HG03045 (cell line): ENCODE data around the gene HNRNPK.

Source experiments
- ATAC-seq: cut with Tn5 transposase; IDR thresholded peaks from one replicate; pipeline ENCODE4 v1.9.1; 2021; ENCODE audit warnings: mild to moderate bottlenecking, moderate library complexity; ENCODE audit not compliant: unreplicated experiment

Gene HNRNPK

DNA sequence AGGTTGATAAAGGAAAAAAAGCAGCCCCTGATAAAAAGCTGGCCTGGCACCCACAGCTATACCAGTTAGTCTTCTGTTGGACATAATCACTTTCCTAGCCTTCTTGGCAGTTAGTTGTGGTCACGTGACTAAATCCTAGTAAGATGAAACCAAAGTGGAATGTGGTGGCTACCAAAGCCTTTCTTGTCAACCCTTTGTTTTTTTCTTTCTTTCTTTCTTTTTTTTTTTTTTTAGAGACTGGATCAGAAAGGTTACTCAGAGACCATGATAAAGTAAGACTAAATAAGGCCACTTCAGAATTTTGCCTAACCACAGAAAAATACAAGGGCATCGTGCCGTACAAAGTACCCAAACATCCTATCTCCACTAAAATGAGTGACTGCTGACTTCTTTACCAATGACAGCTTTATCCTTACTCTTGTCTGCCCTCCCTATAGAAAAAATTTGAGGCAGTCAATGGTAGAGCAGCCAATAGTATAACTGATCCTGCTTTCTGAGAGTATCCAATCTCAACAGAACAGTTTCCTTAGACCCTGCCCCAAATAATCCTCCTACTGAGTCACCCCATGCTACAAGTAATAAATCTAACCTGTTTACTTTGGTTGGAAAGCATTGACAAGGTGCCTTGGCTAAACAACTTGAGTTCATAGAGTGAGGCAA is 44.6 kb downstream of the HNRNPK start:
- ATAC-seq: no peak

DNA sequence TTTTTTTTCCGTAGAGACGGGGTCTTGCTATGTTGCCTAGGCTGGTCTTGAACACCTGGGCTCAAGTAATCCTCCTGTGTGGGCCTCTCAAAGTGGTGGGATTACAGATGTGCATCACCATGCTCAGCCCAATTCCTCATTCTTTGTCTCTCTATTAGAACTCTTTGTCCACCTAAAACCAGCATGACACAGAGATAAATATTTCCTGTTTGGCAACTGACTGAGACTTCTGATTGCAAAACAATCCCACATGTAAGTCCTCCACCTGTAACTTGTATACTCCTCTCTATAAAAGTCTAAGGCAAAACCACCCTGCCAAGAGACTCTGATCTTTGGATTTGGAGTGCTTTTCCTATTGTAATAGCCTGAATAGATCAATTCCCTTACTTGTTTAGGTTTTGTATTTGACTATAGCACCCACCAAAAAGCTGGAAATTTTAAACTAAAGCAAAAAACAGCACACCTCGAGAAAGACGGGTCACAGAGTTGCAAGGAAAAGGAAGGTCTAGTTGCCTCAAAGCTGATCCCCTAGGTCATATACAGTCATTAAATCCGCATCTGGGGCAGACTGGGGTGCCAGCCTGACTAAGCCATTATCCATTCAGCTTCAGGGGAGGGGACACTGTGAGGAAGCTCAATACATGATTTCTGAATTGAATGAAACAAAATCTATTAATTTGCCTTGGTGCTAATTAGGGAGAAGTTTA is 45.3 kb downstream of the HNRNPK start:
- no peak for ATAC-seq

DNA sequence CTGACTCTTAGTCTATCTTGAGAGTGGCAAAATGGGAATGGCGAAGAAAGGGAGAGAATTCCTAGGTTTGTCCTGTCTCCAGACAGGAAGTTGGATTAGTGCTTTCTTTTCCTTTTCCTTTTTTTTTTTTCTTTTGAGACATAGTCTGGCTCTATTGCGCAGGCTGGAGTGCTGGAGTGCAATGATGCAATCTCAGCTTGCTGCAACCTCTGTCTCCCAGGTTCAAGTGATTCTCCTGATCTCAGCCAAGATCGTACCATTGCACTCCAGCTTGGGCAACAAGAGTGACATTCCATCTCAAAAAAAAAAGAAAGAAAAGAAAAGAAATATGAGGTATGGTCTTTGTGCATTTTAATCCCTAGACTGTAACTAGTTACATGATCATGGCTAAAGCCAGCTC is 46.2 kb downstream of the HNRNPK start:
- no peak for ATAC-seq

DNA sequence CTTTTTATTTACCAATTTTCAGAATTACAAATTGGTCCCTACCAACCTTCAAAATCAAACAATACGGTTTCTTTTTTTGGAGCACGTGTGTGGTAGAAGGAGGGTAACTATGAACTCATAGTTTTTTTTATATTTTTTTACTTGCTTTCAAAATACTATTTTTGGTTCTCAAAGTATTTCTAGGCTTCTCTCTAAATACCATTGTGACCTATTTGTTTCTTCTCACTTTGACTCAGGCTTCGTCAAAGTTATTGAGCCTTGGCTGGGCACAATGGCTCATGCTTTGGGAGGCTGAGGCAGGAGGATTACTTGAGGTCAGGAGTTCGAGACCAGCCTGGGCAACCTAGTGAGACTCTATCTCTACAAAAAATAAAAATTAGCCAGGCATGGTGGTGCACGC is 47.2 kb downstream of the HNRNPK start:
- ATAC-seq: no peak

DNA sequence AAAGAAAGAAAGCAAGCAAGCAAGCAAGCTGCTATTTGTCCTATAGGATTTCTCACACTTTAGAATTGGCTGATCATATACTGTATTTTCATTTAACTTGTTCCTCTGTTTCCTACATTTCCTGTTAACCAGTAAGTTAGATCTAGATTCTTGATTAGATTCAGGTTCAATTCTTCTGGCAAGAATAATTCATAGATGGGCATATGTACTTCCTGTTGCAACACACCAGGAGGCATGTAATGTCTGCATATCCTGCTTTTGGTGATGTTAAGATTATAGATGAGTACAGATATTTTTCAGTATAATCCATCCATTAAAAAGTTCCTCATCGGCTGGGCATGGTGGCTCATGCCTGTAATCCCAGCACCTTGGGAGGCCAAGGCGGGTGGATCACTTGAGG is 48.0 kb downstream of the HNRNPK start:
- ATAC-seq: no peak

DNA sequence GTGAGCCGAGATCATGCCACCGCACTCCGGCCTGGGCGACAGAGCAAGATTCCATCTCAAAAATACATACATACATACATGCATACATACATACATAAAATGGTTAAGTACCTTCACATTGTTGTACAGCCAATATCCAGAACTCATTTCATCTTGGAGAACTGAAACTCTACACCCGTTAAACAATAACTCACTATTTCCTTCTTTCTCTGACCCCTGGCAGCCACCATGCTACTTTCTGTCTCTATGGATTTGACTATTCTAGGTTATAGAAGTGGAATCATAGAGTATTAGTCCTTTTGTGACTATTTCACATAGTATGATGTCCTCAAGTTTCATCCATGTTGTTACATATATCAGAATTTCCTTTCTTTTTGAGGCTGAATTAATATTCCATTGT is 49.1 kb downstream of the HNRNPK start:
- ATAC-seq: no peak

DNA sequence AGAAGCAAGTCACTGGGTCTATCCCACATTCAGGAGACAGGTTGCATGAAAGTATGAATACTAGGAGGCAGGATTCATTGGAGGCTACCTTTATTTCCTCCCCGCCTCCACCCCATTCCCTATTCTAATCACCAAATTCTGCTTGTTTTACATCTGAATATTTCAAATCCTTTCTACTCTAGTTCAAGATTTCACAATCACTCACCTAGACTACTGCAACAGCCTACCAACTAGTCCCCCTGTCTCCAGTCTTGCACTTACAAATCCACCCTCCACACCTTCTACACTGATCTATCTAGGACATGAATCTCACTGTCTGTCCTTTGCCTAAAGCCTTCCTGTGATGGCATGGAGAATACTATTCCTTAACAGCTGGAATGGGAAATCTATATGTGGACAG is 52.4 kb downstream of the HNRNPK start:
- ATAC-seq: no peak

DNA sequence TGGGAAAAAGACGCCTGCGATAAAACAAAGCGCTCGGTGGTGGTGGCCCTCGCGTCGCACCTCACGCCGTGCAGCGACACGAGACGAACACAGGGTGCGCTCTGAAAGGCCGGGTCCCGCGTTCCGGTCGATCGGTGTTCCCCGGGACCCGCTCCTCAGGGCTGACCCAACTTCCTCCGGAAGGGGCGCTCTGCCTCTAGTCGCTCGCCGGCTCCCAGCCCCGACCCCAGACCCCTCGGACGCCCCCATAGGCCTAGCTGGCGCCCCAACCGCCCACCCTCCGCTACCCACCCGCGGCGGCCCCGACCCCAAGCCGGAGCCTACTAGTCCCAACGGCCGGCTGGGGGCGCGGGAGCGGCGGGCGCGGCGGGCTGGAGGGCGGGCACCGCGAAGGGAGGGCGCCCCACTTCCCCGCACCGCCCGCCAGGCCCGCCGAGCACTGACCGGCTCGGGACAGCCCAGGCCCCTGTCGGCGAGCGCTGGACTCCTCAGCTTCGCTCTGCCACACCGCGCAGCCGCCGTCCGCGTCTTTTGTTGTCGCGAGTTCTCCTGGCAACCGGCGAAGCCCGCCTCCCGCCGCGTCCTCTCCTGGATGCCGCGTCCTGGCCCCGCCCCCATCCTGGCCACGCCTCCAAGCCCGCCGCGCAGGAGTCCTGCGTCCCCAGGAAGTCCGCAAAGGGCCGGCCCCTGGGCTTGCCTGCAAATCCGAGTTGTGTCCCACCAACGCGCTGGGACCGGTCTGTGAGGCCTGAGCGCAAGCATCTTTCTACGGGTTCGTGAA is 58.9 kb downstream of the HNRNPK start, which contains the start of gene KIF27:
TSS of gene KIF27 (minus strand) at position 506 of the 781 bp plus-strand sequence. CDS start 5,841 bp downstream, outside the sequence.
- peak; percentile 96 for ATAC-seq

DNA sequence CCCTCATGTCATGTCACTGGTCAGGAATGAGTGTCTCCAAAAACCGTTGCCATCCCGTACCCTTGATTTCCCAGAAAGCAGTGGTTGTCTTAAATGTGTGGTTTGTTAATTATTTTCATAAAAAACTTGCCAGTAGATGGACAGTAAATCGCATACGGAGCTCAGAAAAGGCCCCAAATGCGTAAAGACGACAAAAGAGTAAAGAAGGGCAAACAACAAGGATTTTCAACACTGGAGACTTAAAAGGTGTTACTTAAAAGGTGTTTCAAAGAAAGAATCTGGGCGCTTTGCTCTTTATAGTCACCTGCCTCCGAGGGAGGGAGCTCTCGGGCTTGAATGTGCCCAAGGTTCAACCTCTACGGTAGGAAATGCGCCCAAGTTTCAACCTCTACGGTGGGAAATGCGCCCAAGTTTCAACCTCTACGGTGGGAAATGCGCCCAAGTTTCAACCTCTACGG is 59.5 kb downstream of the HNRNPK start:
- ATAC-seq: peak; percentile 25

DNA sequence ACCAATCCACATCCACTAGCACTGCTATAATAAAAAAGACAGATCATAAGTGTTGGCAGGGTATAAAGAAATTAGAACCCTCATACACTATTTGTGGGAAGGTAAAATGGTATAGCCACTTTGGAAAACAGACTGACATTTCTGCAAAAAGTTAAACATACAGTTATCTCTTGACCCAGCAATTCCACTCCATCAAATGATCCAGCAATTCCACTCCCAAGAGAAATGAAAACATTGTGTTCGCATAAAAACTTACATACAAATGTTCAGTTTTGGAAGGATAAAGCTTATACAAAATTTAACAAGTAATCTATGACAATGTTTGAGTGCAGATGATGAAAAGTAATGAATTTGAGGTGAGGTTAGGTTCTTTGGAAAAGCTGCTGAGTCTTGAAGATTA is 60.9 kb downstream of the HNRNPK start:
- ATAC-seq: no peak
